Endothelial cell of umbilical vein (primary cell): ENCODE data around the gene NMNAT3. TPM values are rescaled to one million over a fixed set of nuclear protein-coding genes. Genes with fewer than 3 reads are reported as not detected.

Experiments
- BruUV-seq: library from RNA; stranded (reverse); fragments of 400-500 nt; replicated peaks from 2 replicates; lab custom pipeline; 2021; lab: Mats Ljungman, UMichigan
- CTCF ChIA-PET: fragments of 300-600, 350-600 bp; sonication (Branson Sonifier 250); formaldehyde crosslinking; loops from one replicate; lab custom pipeline; 2021; ENCODE audit warnings: antibody characterized with exemption, inconsistent platforms; lab: Charles Lee
- POLR2A ChIA-PET: fragments of 300-600, 350-600 bp; sonication (Branson Sonifier 250); formaldehyde crosslinking; loops from one replicate; lab custom pipeline; 2021; ENCODE audit warnings: antibody characterized with exemption, inconsistent platforms; lab: Charles Lee
- DNase-seq: peaks from one replicate; pipeline ENCODE4 v3.0.0-alpha.2; 2011; ENCODE audit warnings: low read depth, low spot score
- FAIRE-seq: peaks from 2 replicates; lab custom pipeline; 2011; peaks lifted over from hg19 to GRCh38; lab: Jason Lieb, UNC
- H2AFZ ChIP-seq: 2 replicates; pipeline ENCODE4 v1.6.0; 2012; ENCODE audit warnings: low read depth, low read length, control low read depth, inconsistent platforms
- H3K27ac ChIP-seq: 2 replicates; pipeline ENCODE4 v1.5.1; 2011; ENCODE audit warnings: low read depth, mild to moderate bottlenecking, control low read depth, low read length, moderate library complexity; ENCODE audit not compliant: insufficient read depth
- H3K27me3 ChIP-seq, 2 experiments: 2 replicates each; pipeline versions ENCODE4 v1.6.0 to v1.6.1; 2011; ENCODE audit warnings: low read length in 2 of 2, mixed read lengths in 1 of 2; ENCODE audit not compliant: control insufficient read depth in 2 of 2, insufficient read depth in 2 of 2
- H3K36me3 ChIP-seq, 2 experiments: 2 replicates in 1 of 2; 3 replicates in 1 of 2; pipeline ENCODE4 v1.5.1; 2011; ENCODE audit warnings: low read length in 2 of 2, mild to moderate bottlenecking in 1 of 2, moderate library complexity in 1 of 2; ENCODE audit not compliant: control insufficient read depth in 2 of 2, insufficient read depth in 2 of 2; ENCODE audit errors: extremely low read depth in 1 of 2
- H3K4me1 ChIP-seq: 3 replicates; pipeline ENCODE4 v1.5.1; 2011; ENCODE audit warnings: mild to moderate bottlenecking, low read length; ENCODE audit not compliant: control insufficient read depth, insufficient read depth; ENCODE audit errors: extremely low read depth
- H3K4me2 ChIP-seq: 2 replicates; pipeline ENCODE4 v1.6.1; 2011; ENCODE audit warnings: low read length, control low read depth, mixed read lengths; ENCODE audit not compliant: insufficient read depth
- H3K4me3 ChIP-seq, 3 experiments: fragments of 200-600 bp in 1 of 3; sonication (generic), shearing (Covaris generic) in 1 of 3; replicated peaks in 1 of 3; 2 replicates each; pipeline ENCODE4 v1.5.1; 2011 to 2016; ENCODE audit warnings: control low read depth in 3 of 3, low read length in 3 of 3, mild to moderate bottlenecking in 2 of 3, inconsistent platforms in 1 of 3, low read depth in 1 of 3, moderate library complexity in 1 of 3; ENCODE audit not compliant: insufficient read depth in 1 of 3
- H3K79me2 ChIP-seq: 2 replicates; pipeline ENCODE4 v1.6.0; 2012; ENCODE audit warnings: low read length, inconsistent platforms; ENCODE audit not compliant: control insufficient read depth, insufficient read depth
- H3K9ac ChIP-seq: replicated peaks from 2 replicates; pipeline ENCODE3; 2011; ENCODE audit warnings: low read length, control low read depth; ENCODE audit not compliant: insufficient read depth; ENCODE audit errors: extremely low read depth
- H3K9me1 ChIP-seq: replicated peaks from 3 replicates; pipeline ENCODE4 v1.6.0; 2011; ENCODE audit warnings: mild to moderate bottlenecking, low read length; ENCODE audit not compliant: control insufficient read depth, insufficient read depth; ENCODE audit errors: extremely low read depth
- H3K9me3 ChIP-seq: replicated peaks from 2 replicates; pipeline ENCODE4 v1.5.1; 2012; ENCODE audit warnings: low read length, inconsistent platforms; ENCODE audit not compliant: control insufficient read depth, insufficient read depth
- H4K20me1 ChIP-seq: replicated peaks from 2 replicates; pipeline ENCODE3; 2011; ENCODE audit warnings: mild to moderate bottlenecking, low read length; ENCODE audit not compliant: control insufficient read depth, insufficient read depth; ENCODE audit errors: extremely low read depth
- CTCF ChIP-seq, 2 donors: IDR thresholded peaks; 1 replicate in 1 of 2; 2 replicates in 1 of 2; pipeline ENCODE4 v1.5.1; 2011; ENCODE audit warnings: low read length in 2 of 2, mild to moderate bottlenecking in 2 of 2, moderate library complexity in 2 of 2, control low read depth in 1 of 2, inconsistent platforms in 1 of 2, low read depth in 1 of 2; ENCODE audit not compliant: insufficient read depth in 1 of 2; ENCODE audit errors: extremely low read depth in 1 of 2
- EZH2 ChIP-seq: IDR thresholded peaks from 2 replicates; pipeline ENCODE4 v1.6.1; 2012; ENCODE audit warnings: borderline replicate concordance, low read depth, mild to moderate bottlenecking, moderate library complexity, low read length, inconsistent platforms; ENCODE audit not compliant: severe bottlenecking
- FOS ChIP-seq: IDR thresholded peaks from 2 replicates; pipeline ENCODE4 v1.6.1; 2011; ENCODE audit warnings: mild to moderate bottlenecking, low read length, moderate library complexity, borderline replicate concordance; ENCODE audit not compliant: insufficient read depth
- GATA2 ChIP-seq: IDR thresholded peaks from 2 replicates; pipeline ENCODE4 v1.7.0; 2011; ENCODE audit warnings: low read depth, mild to moderate bottlenecking, moderate library complexity, mixed read lengths, low read length; ENCODE audit not compliant: insufficient read length, insufficient read depth
- JUN ChIP-seq: IDR thresholded peaks from 2 replicates; pipeline ENCODE4 v1.6.1; 2011; ENCODE audit warnings: borderline replicate concordance, low read depth; ENCODE audit not compliant: insufficient read length, insufficient read depth
- MYC ChIP-seq: IDR thresholded peaks from one replicate; pipeline ENCODE4 v1.6.1; 2011; ENCODE audit warnings: mild to moderate bottlenecking, low read depth, low read length
- POLR2A ChIP-seq: IDR thresholded peaks from 2 replicates; pipeline ENCODE4 v1.6.1; 2012; ENCODE audit warnings: low read depth, mild to moderate bottlenecking, control low read depth, low read length
- POLR2AphosphoS5 ChIP-seq: IDR thresholded peaks from 2 replicates; pipeline ENCODE4 v1.6.1; 2012; ENCODE audit warnings: low read depth, mild to moderate bottlenecking, control low read depth, low read length, moderate library complexity; ENCODE audit not compliant: insufficient read depth
- dilution Hi-C: fragments of 300-500 bp; cut with MboI; formaldehyde crosslinking; loops from one replicate; pipeline ENCODE4 v1.15.0; 2019; ENCODE audit warnings: low sequenced_read_pairs; ENCODE audit not compliant: extremely low pct_ligation_motif_present
- intact Hi-C: fragments of 100-400 bp; cut with micrococcal nuclease; formaldehyde crosslinking; loops from one replicate; pipeline ENCODE4 v1.10.0; 2022
- polyA plus RNA-seq, 4 experiments: library from polyadenylated mRNA; depleted of rRNA in 3 of 4; stranded (reverse) in 3 of 4; unstranded in 1 of 4; fragments of >200 nt; gene quantifications; 2 replicates each; pipeline versions ENCODE4 v1.2.1 to v1.2.3, GENCODE V29; 2011 to 2012; ENCODE audit warnings: missing spikeins in 1 of 4
- total RNA-seq: library from RNA; stranded (reverse); gene quantifications from 2 replicates; pipeline ENCODE4 v1.2.3, GENCODE V29; 2021
- TF ChIP-seq, protein P1 (sequence below): IDR thresholded peaks from 2 replicates; pipeline ENCODE4 v1.6.1; 2011; ENCODE audit not compliant: insufficient read depth, insufficient read length

NMNAT3 gene
- total and polyA plus RNA-seq, 2 donors (not counting 3 experiments of a cell fraction or from before 2014, with no cell fraction given), result 0.59 to 0.60 TPM

- intact Hi-C loops, result loop anchor here (10.0 kb wide), 1 partner anchor 246 kb away; no protein-coding TSS in a partner anchor
- Histone ChIP-seq H3K27me3 (no peaks in the 10 kb centered on the region), H3K79me2 (no peaks in the 10 kb centered on the region), H3K27ac (no peak overlapping the region), H2AFZ (no peak overlapping the region), H3K9ac (no peak overlapping the region), H3K9me1 (no peaks in the 10 kb centered on the region), H3K36me3 (no peaks in the 10 kb centered on the region), H4K20me1 (no peaks in the 10 kb centered on the region), H3K4me1 (no peaks in the 10 kb centered on the region), H3K9me3 (no peaks in the 10 kb centered on the region), H3K4me2 (no peak overlapping the region), H3K4me3 (no peak overlapping the region)
- FAIRE-seq (no peak), DNase-seq (no peak)
- dilution Hi-C loops, result no loop called here
- CTCF ChIA-PET, result no interaction called here
- POLR2A ChIA-PET, result no interaction called here
- no TSS peak for BruUV-seq
- TF ChIP-seq EZH2 (no peak), GATA2 (no peak), MYC (no peak), JUN (no peak), POLR2AphosphoS5 (no peak), FOS (no peak), POLR2A (no peak), CTCF (IDR thresholded peaks at IDR 0.05; ENCODE audit: extremely low read depth in 1 of 2, insufficient read depth in 1 of 2, low read depth in 1 of 2, low read length in 2 of 2) (no peak)
- TF ChIP-seq, protein P1, sequence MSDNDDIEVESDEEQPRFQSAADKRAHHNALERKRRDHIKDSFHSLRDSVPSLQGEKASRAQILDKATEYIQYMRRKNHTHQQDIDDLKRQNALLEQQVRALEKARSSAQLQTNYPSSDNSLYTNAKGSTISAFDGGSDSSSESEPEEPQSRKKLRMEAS, result no peak
These were observed 6.7 kb downstream of the NMNAT3 start for GRCh38 chr3:139671107-139671506.
